OCI-LY3 (cell line): ENCODE measurements around the gene AAMP.

Experiments used
- CTCF ChIP-seq: fragments of 200-600, 300-600 bp; sonication (generic); IDR thresholded peaks from 2 replicates; pipeline ENCODE4 v1.5.1; 2014; ENCODE audit warnings: antibody characterized with exemption, low read length, low read depth
- EZH2phosphoT487 ChIP-seq: fragments of 200-600 bp; shearing (Covaris generic); IDR thresholded peaks from 2 replicates; pipeline ENCODE4 v1.6.1; 2018; ENCODE audit warnings: antibody characterized with exemption, mixed run types, low read depth

DNA sequence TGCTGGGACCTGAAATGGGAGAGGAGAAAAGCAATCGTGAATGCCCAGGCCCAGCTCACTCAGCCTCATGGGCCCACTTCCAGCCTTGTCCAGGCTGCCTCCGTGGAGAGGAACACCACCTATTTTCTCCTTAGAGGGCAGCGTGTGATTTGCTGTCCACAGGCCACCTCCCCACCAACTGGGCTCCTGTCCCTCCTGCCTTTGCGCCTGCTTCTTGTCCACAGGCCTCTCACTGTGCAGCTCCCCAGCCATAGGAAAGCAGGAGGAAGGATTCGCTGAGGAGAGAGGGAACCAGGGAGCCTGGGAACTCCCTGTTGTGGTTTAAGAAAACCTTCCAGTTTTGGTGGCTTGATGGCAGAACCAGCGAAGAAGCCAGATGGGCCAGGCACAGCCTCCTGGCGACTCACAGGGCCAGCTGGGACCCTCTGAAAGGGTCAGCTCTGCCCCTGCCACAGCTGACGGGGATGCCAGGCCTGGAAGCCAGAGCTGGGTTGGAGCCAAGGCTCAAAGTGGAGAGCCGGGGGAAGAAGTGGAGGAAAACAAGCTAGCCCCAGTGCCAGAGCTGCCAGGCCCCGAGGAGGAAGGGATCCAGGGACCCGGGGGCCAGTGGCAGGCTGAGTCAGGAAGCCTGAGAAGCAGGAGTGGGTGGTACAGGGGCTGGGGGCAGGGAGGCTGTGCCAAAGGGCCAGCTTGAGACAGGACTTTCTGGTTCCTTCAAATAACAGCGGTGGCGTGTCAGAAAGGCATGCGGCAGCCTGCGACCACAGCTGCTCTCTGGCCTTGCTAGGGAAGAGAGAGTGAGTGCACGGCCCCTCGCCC lies 12.4 kb upstream of the AAMP start:
- TF ChIP-seq CTCF (no peak), EZH2phosphoT487 (no peak)
